ENCODE results near the gene PTPN14. TPM values are rescaled to one million over a fixed set of nuclear protein-coding genes. Genes with fewer than 3 reads are reported as not detected.

The PTPN14 gene
- total RNA-seq, 6 experiments from 2014 or later: 1.6 to 4.6 (median 2.1) TPM

DNA sequence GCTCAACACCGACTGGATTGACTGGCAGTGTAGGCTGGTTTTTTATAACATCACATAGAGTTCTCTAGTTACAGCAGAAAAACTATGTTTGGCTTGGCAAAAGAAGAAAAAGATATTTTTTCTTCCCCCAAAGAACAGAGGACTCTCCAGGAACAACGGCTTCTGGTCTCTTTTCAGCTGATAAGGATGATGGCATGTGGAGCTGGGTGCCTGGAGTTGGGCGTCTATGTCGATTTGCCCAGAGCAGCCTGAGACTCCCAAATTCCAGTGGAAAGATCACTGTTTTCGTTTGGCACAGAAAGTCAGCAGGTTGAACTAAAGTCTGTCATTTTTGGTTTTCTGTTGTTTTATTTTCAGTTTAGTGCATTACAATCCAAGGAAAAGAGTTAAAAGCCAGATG is 179.3 kb downstream of the PTPN14 start:
- Histone ChIP-seq H3K27me3 (no peaks in the 10 kb centered on the region), H3K36me3 (no peaks in the 10 kb centered on the region), H3K4me3 (no peak overlapping the region), H3K27ac (no peak overlapping the region), H3K4me1 (no peaks in the 10 kb centered on the region), H3K9me3 (no peaks in the 10 kb centered on the region)
- WGBS (ENCODE audit: insufficient coverage, low coverage, low lambda C conversion rate, missing lambda C conversion rate): 63% methylated on average over 5 of the region's 5 CpGs
- no peak for TF ChIP-seq POLR2A (IDR thresholded peaks at IDR 0.05)
- no peak for TF ChIP-seq CTCF (IDR thresholded peaks at IDR 0.05)
- ATAC-seq (no peak), DNase-seq (no peak)
- intact Hi-C loops (cut with DNase I): no loop called here

DNA sequence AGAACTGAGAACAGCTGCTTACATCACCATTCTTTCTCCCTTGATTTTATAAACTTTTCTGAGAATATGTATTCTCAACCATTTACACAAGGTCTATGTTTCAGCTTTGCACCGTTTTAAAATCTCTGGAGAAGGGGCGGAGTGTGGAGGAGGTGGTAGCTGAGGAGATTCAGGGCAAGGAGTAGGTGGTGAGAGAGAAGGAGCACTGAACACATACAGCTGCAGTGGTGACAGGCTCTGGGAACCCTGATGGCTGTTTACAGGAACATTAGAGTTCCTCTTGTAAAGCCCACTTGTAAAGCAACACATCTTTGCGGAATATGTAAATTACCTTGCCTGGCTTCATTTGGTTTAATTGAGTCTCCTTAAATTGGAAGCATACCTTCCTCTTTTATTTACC is 180.8 kb downstream of the PTPN14 start:
- no peaks in the 10 kb centered on the region for H3K36me3 ChIP-seq
- TF ChIP-seq POLR2A (IDR thresholded peaks at IDR 0.05) (no peak), CTCF (IDR thresholded peaks at IDR 0.05) (no peak)
- H3K9me3 ChIP-seq: no peaks in the 10 kb centered on the region
- no peaks in the 10 kb centered on the region for H3K4me1 ChIP-seq
- ATAC-seq: no peak
- intact Hi-C loops (cut with DNase I): no loop called here
- WGBS (ENCODE audit: insufficient coverage, low coverage, low lambda C conversion rate, missing lambda C conversion rate): 72% methylated on average over 3 of the region's 3 CpGs
- H3K27me3 ChIP-seq: no peaks in the 10 kb centered on the region
- DNase-seq: no peak
- H3K4me3 ChIP-seq: no peak overlapping the region
- no peak overlapping the region for H3K27ac ChIP-seq

GRCh38 chr1:214369364-214369763 is 182.0 kb downstream of the PTPN14 start:
- no peaks in the 10 kb centered on the region for H3K36me3 ChIP-seq
- H3K4me3 ChIP-seq: no peak overlapping the region
- H3K9me3 ChIP-seq: no peaks in the 10 kb centered on the region
- TF ChIP-seq CTCF (IDR thresholded peaks at IDR 0.05) (no peak), POLR2A (IDR thresholded peaks at IDR 0.05) (no peak)
- ATAC-seq (no peak), DNase-seq (no peak)
- no peaks in the 10 kb centered on the region for H3K27me3 ChIP-seq
- 33% methylated on average over 8 of the region's 8 CpGs for WGBS (ENCODE audit: insufficient coverage, low coverage, low lambda C conversion rate, missing lambda C conversion rate)
- intact Hi-C loops (cut with DNase I): no loop called here
- no peaks in the 10 kb centered on the region for H3K4me1 ChIP-seq
- H3K27ac ChIP-seq: no peak overlapping the region

DNA sequence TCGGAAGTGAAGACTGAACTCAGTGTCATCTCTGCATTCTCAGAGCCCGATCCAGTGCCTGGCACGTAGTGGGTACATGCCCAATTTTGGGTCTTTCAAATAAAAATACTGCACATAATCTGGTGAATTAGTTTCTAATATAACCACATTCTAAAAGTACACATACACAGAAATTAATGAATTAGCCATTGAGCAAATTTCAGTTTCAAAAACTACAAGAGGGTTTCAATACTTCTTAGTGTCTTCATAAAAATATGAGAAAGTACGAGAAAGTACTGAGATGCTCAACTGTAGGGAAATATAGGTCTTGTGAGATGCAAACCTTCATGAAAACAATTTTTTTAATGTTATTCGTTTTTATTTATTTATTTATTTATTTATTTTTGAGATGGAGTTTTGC is 183.6 kb downstream of the PTPN14 start:
- intact Hi-C loops (cut with DNase I): no loop called here
- no peaks in the 10 kb centered on the region for H3K4me1 ChIP-seq
- TF ChIP-seq POLR2A (IDR thresholded peaks at IDR 0.05): no peak
- no peak for TF ChIP-seq CTCF (IDR thresholded peaks at IDR 0.05)
- H3K36me3 ChIP-seq: no peaks in the 10 kb centered on the region
- ATAC-seq: no peak
- WGBS (ENCODE audit: insufficient coverage, low coverage, low lambda C conversion rate, missing lambda C conversion rate): 80% methylated on average over 4 of the region's 5 CpGs
- H3K4me3 ChIP-seq: no peak overlapping the region
- H3K27me3 ChIP-seq: no peaks in the 10 kb centered on the region
- no peaks in the 10 kb centered on the region for H3K9me3 ChIP-seq
- no peak overlapping the region for H3K27ac ChIP-seq
- DNase-seq: no peak

DNA sequence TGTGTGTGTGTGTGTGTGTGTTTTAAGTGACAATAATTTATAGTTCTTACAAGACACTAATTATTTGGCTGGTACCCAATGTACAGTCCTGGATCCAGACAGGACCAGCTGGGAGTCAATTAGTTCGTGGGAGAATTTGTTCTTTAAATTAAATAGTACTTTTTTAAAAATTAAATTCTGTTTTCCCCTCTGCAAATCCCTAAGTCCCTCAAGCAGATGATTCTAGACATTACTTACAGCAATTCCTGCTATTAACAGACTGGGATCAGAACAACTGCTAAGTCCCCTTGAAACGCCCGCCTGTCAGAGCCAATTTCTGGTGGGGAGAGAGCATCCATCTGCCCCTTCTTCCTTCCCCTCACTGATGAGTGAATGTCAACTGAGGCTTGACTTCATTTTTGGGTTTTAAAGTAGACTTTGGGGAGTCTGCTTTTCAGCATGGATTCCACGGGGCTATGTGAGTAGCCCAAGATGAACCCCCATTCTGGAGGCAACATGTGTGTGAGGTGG is 186.6 kb downstream of the PTPN14 start:
- no peak for ATAC-seq
- Histone ChIP-seq H3K4me3 (no peak overlapping the region), H3K27ac (no peak overlapping the region), H3K27me3 (no peaks in the 10 kb centered on the region), H3K36me3 (no peaks in the 10 kb centered on the region), H3K9me3 (no peaks in the 10 kb centered on the region), H3K4me1 (no peaks in the 10 kb centered on the region)
- WGBS (ENCODE audit: insufficient coverage, low coverage, low lambda C conversion rate, missing lambda C conversion rate): 61% methylated on average over 2 of the region's 4 CpGs
- no peak for TF ChIP-seq POLR2A (IDR thresholded peaks at IDR 0.05)
- TF ChIP-seq CTCF (IDR thresholded peaks at IDR 0.05): no peak
- intact Hi-C loops (cut with DNase I): no loop called here
- DNase-seq: no peak
